Stomach (tissue), 9 donors: ENCODE data around the gene CUL5. TPM values are rescaled to one million over a fixed set of nuclear protein-coding genes. Genes with fewer than 3 reads are reported as not detected.
"Not testable (repeated sequence)": the region's sequence is repeated elsewhere in the genome, so short reads cannot be mapped to it uniquely, and the experiment has no call there.

Experiments used
- DNase-seq, 2 donors: peaks; one replicate each; pipeline versions ENCODE4 v3.0.0 to v3.0.0-alpha.2; 2013 to 2019
- H3K27ac ChIP-seq, 5 donors: fragments of 200-600 bp in 4 of 5; sonication (generic) in 4 of 5; one replicate each; pipeline ENCODE4 v1.5.1; 2013 to 2019; ENCODE audit warnings: mild to moderate bottlenecking in 1 of 5, moderate library complexity in 1 of 5
- H3K27me3 ChIP-seq, 3 donors: fragments of 200-600 bp; sonication (generic); one replicate each; pipeline ENCODE4 v1.5.1; 2017 to 2019; ENCODE audit warnings: mixed run types in 1 of 3
- H3K36me3 ChIP-seq, 4 donors: fragments of 200-600 bp; sonication (generic); 1 replicate in 3 of 4; 2 replicates in 1 of 4; pipeline ENCODE4 v1.5.1; 2016 to 2019
- H3K4me1 ChIP-seq, 4 donors: fragments of 200-600 bp; sonication (generic); one replicate each; pipeline ENCODE4 v1.5.1; 2016 to 2019
- H3K4me3 ChIP-seq, 4 donors: fragments of 200-600 bp; sonication (generic) in 3 of 4; one replicate each; pipeline ENCODE4 v1.5.1; 2016 to 2019; ENCODE audit warnings: mild to moderate bottlenecking in 1 of 4
- H3K9me3 ChIP-seq, 4 donors: fragments of 200-600 bp; sonication (generic); one replicate each; pipeline ENCODE4 v1.5.1; 2016 to 2019
- EP300 ChIP-seq: sonication (generic); formaldehyde crosslinking; IDR thresholded peaks from one replicate; pipeline ENCODE4 v1.6.1; 2017; ENCODE audit warnings: antibody characterized with exemption
- POLR2A ChIP-seq, 4 donors: fragments of 450-650 bp; IDR thresholded peaks; one replicate each; pipeline ENCODE4 v1.6.1; 2016; ENCODE audit warnings: antibody characterized with exemption in 4 of 4, control low read depth in 2 of 4, mild to moderate bottlenecking in 1 of 4, moderate library complexity in 1 of 4
- POLR2AphosphoS5 ChIP-seq, 3 donors: sonication (generic); formaldehyde crosslinking; IDR thresholded peaks; one replicate each; pipeline ENCODE4 v1.6.1; 2016; ENCODE audit warnings: antibody characterized with exemption in 3 of 3
- WGBS, 5 donors: extraction: QIAGEN DNeasy Blood & Tissue Kit in 3 of 5; methylation state at CpG; one replicate each; pipeline versions ENCODE4 v1.1.5 to v1.1.7; 2013 to 2018; 5-methylcytosine and 5-hydroxymethylcytosine counted together
- intact Hi-C: fragments of 100-400 bp; cut with DNase I; formaldehyde crosslinking; loops from one replicate; pipeline ENCODE4 v1.15.1; 2023; ENCODE audit warnings: low total_unique reads
- polyA plus RNA-seq, 3 donors: library from polyadenylated mRNA; stranded (reverse); fragments of 200-250 nt; gene quantifications; one replicate each; pipeline ENCODE4 v1.2.3, GENCODE V29; 2013
- total RNA-seq, 5 donors: library from RNA; depleted of rRNA; stranded (reverse); fragments of >200 nt; gene quantifications; one replicate each; pipeline versions ENCODE4 v1.1.0 to v1.2.3, GENCODE V29; 2014 to 2016
- TF ChIP-seq, protein P1 (sequence below), 7 experiments: fragments of 450-650 bp in 4 of 7; fragments of 200-600 bp in 3 of 7; sonication (generic) in 3 of 7; IDR thresholded peaks; one replicate each; pipeline ENCODE4 v1.5.1; 2016 to 2019; ENCODE audit warnings: antibody characterized with exemption in 7 of 7, control low read depth in 2 of 7, mild to moderate bottlenecking in 1 of 7
- donor health status: healthy with polysubstance abuse.
- donor health status: Bipolar disorder and iron deficiency.
- donor health status: healthy.

Gene CUL5
- total and polyA plus RNA-seq, 8 donors, result 5.0 to 98.0 (median 27.6) TPM

DNA sequence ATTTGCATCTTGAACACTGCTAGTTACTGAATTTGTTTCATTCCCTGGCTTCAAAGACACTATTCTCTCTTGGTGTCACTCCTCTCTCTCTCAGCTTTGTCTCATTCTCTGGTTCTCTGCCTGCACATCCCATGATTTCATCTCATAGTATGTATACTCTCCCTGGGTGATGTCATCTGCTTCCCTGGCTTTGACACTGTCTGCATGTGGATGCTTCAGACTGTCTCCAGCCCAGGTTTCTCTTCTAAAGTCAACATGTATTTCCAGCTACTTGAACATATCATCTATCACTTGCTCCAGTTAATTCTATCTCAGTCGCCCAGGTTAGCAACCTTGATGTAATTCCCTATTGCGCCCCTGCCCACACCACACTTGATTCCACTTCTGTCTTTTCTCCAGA is 103.4 kb downstream of the CUL5 start:
- intact Hi-C loops, result no loop called here
- TF ChIP-seq POLR2A (IDR thresholded peaks at IDR 0.05) (no peak), POLR2AphosphoS5 (IDR thresholded peaks at IDR 0.05) (no peak), EP300 (no peak)
- TF ChIP-seq, protein P1, sequence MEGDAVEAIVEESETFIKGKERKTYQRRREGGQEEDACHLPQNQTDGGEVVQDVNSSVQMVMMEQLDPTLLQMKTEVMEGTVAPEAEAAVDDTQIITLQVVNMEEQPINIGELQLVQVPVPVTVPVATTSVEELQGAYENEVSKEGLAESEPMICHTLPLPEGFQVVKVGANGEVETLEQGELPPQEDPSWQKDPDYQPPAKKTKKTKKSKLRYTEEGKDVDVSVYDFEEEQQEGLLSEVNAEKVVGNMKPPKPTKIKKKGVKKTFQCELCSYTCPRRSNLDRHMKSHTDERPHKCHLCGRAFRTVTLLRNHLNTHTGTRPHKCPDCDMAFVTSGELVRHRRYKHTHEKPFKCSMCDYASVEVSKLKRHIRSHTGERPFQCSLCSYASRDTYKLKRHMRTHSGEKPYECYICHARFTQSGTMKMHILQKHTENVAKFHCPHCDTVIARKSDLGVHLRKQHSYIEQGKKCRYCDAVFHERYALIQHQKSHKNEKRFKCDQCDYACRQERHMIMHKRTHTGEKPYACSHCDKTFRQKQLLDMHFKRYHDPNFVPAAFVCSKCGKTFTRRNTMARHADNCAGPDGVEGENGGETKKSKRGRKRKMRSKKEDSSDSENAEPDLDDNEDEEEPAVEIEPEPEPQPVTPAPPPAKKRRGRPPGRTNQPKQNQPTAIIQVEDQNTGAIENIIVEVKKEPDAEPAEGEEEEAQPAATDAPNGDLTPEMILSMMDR (IDR thresholded peaks at IDR 0.05), result no peak
- H3K27me3 ChIP-seq, result no peaks in the 10 kb centered on the region
- no peak for DNase-seq
- H3K36me3 ChIP-seq, result peaks cover 0 to 8% (median 2%) of the 10 kb centered on the region in 4 donors
- H3K9me3 ChIP-seq, result no peaks in the 10 kb centered on the region
- 84 to 97% (median 94%) methylated on average over 2 of the region's 2 CpGs for WGBS, 5 donors
- no peak overlapping the region for H3K27ac ChIP-seq
- no peak overlapping the region for H3K4me3 ChIP-seq
- peaks cover 6 to 18% (median 11%) of the 10 kb centered on the region in 4 donors for H3K4me1 ChIP-seq

GRCh38 chr11:108115500-108116140 is 106.9 kb downstream of the CUL5 start:
- no peak overlapping the region for H3K4me3 ChIP-seq
- intact Hi-C loops, result no loop called here
- peaks cover 6 to 21% (median 11%) of the 10 kb centered on the region in 4 donors for H3K4me1 ChIP-seq
- peaks cover 0 to 8% (median 0%) of the 10 kb centered on the region in 4 donors for H3K36me3 ChIP-seq
- 25 to 44% (median 33%) methylated on average over 5 of the region's 5 CpGs for WGBS, 5 donors
- H3K27ac ChIP-seq, result peak overlapping the region; percentile 67 to 85 (median 75)
- no peaks in the 10 kb centered on the region for H3K27me3 ChIP-seq
- TF ChIP-seq POLR2AphosphoS5 (IDR thresholded peaks at IDR 0.05) (peak; percentile 38 to 81 (median 70)), EP300 (no peak)
- no peaks in the 10 kb centered on the region for H3K9me3 ChIP-seq
- DNase-seq, result peak; percentile 72 to 91

GRCh38 chr11:108117746-108118371 is 109.2 kb downstream of the CUL5 start:
- no peak for TF ChIP-seq POLR2A (IDR thresholded peaks at IDR 0.05)
- TF ChIP-seq, protein P1 (IDR thresholded peaks at IDR 0.05), result peak in 4 of 7 experiments; percentile 20 to 62 (median 35)
- TF ChIP-seq POLR2AphosphoS5 (IDR thresholded peaks at IDR 0.05), result no peak
- no peaks in the 10 kb centered on the region for H3K27me3 ChIP-seq
- no peaks in the 10 kb centered on the region for H3K9me3 ChIP-seq
- DNase-seq, result peak in 1 of 2 donors; percentile 70
- H3K27ac ChIP-seq, result no peak overlapping the region
- H3K36me3 ChIP-seq, result no peaks in the 10 kb centered on the region
- H3K4me1 ChIP-seq, result peaks cover 12 to 38% (median 28%) of the 10 kb centered on the region in 4 donors
- intact Hi-C loops, result no loop called here
- no peak overlapping the region for H3K4me3 ChIP-seq

GRCh38 chr11:108120936-108121273 is 112.2 kb downstream of the CUL5 start:
- H3K36me3 ChIP-seq, H3K27me3 ChIP-seq, DNase-seq, H3K9me3 ChIP-seq, intact Hi-C loops: not testable (repeated sequence)
- H3K27ac ChIP-seq, result peak overlapping the region; percentile 91 to 97 (median 93)
- H3K4me3 ChIP-seq, result peak overlapping the region; percentile 70 to 89 (median 81)
- peaks cover 21 to 47% (median 42%) of the 10 kb centered on the region in 4 donors for H3K4me1 ChIP-seq
- 53 to 66% (median 60%) methylated on average over 7 of the region's 7 CpGs for WGBS, 5 donors

GRCh38 chr11:108121274-108122155 is 112.8 kb downstream of the CUL5 start, which contains the start of gene ACAT1:
Gene ACAT1, plus strand, starts transcription at chr11:108121567. Its CDS starts 40 bp downstream, at chr11:108121607.
- Histone ChIP-seq H3K27ac (peak within 1 kb of the TSS; percentile 91 to 97 (median 93)), H3K9me3 (no peaks in the 10 kb centered on the region), H3K4me3 (peak within 1 kb of the TSS; percentile 70 to 89 (median 81)), H3K4me1 (peaks cover 21 to 43% (median 41%) of the 10 kb centered on the region in 4 donors), H3K27me3 (no peaks in the 10 kb centered on the region), H3K36me3 (peaks cover 0 to 7% (median 2%) of the 10 kb centered on the region in 4 donors)
- intact Hi-C loops, result no loop called here
- 0 to 1% (median 0%) methylated on average over 42 to 73 of the region's 73 CpGs for WGBS, 5 donors
- DNase-seq, result peak; percentile 98 to 99
- peak in 2 of 4 donors; percentile 65 to 79 for TF ChIP-seq POLR2A (IDR thresholded peaks at IDR 0.05)
- TF ChIP-seq, protein P1 (IDR thresholded peaks at IDR 0.05), result peak in 5 of 7 experiments; percentile 19 to 65 (median 29)
- TF ChIP-seq POLR2AphosphoS5 (IDR thresholded peaks at IDR 0.05), result peak; percentile 72 to 97 (median 85)
- no peak for TF ChIP-seq EP300
